Endothelial cell of umbilical vein (primary cell): ENCODE results near the gene DPF3. TPM values are rescaled to one million over a fixed set of nuclear protein-coding genes. Genes with fewer than 3 reads are reported as not detected.

ENCODE experiments used
- BruUV-seq: library from RNA; stranded (reverse); fragments of 400-500 nt; replicated peaks from 2 replicates; lab custom pipeline; 2021; lab: Mats Ljungman, UMichigan
- CTCF ChIA-PET: fragments of 300-600, 350-600 bp; sonication (Branson Sonifier 250); formaldehyde crosslinking; loops from one replicate; lab custom pipeline; 2021; ENCODE audit warnings: antibody characterized with exemption, inconsistent platforms; lab: Charles Lee
- POLR2A ChIA-PET: fragments of 300-600, 350-600 bp; sonication (Branson Sonifier 250); formaldehyde crosslinking; loops from one replicate; lab custom pipeline; 2021; ENCODE audit warnings: antibody characterized with exemption, inconsistent platforms; lab: Charles Lee
- DNase-seq: peaks from one replicate; pipeline ENCODE4 v3.0.0-alpha.2; 2011; ENCODE audit warnings: low read depth, low spot score
- FAIRE-seq: peaks from 2 replicates; lab custom pipeline; 2011; peaks lifted over from hg19 to GRCh38; lab: Jason Lieb, UNC
- H2AFZ ChIP-seq: 2 replicates; pipeline ENCODE4 v1.6.0; 2012; ENCODE audit warnings: low read depth, low read length, control low read depth, inconsistent platforms
- H3K27ac ChIP-seq: 2 replicates; pipeline ENCODE4 v1.5.1; 2011; ENCODE audit warnings: low read depth, mild to moderate bottlenecking, control low read depth, low read length, moderate library complexity; ENCODE audit not compliant: insufficient read depth
- H3K27me3 ChIP-seq, 2 experiments: 2 replicates each; pipeline versions ENCODE4 v1.6.0 to v1.6.1; 2011; ENCODE audit warnings: low read length in 2 of 2, mixed read lengths in 1 of 2; ENCODE audit not compliant: control insufficient read depth in 2 of 2, insufficient read depth in 2 of 2
- H3K36me3 ChIP-seq, 2 experiments: 2 replicates in 1 of 2; 3 replicates in 1 of 2; pipeline ENCODE4 v1.5.1; 2011; ENCODE audit warnings: low read length in 2 of 2, mild to moderate bottlenecking in 1 of 2, moderate library complexity in 1 of 2; ENCODE audit not compliant: control insufficient read depth in 2 of 2, insufficient read depth in 2 of 2; ENCODE audit errors: extremely low read depth in 1 of 2
- H3K4me1 ChIP-seq: 3 replicates; pipeline ENCODE4 v1.5.1; 2011; ENCODE audit warnings: mild to moderate bottlenecking, low read length; ENCODE audit not compliant: control insufficient read depth, insufficient read depth; ENCODE audit errors: extremely low read depth
- H3K4me2 ChIP-seq: 2 replicates; pipeline ENCODE4 v1.6.1; 2011; ENCODE audit warnings: low read length, control low read depth, mixed read lengths; ENCODE audit not compliant: insufficient read depth
- H3K4me3 ChIP-seq, 3 experiments: fragments of 200-600 bp in 1 of 3; sonication (generic), shearing (Covaris generic) in 1 of 3; replicated peaks in 1 of 3; 2 replicates each; pipeline ENCODE4 v1.5.1; 2011 to 2016; ENCODE audit warnings: control low read depth in 3 of 3, low read length in 3 of 3, mild to moderate bottlenecking in 2 of 3, inconsistent platforms in 1 of 3, low read depth in 1 of 3, moderate library complexity in 1 of 3; ENCODE audit not compliant: insufficient read depth in 1 of 3
- H3K79me2 ChIP-seq: 2 replicates; pipeline ENCODE4 v1.6.0; 2012; ENCODE audit warnings: low read length, inconsistent platforms; ENCODE audit not compliant: control insufficient read depth, insufficient read depth
- H3K9ac ChIP-seq: replicated peaks from 2 replicates; pipeline ENCODE3; 2011; ENCODE audit warnings: low read length, control low read depth; ENCODE audit not compliant: insufficient read depth; ENCODE audit errors: extremely low read depth
- H3K9me1 ChIP-seq: replicated peaks from 3 replicates; pipeline ENCODE4 v1.6.0; 2011; ENCODE audit warnings: mild to moderate bottlenecking, low read length; ENCODE audit not compliant: control insufficient read depth, insufficient read depth; ENCODE audit errors: extremely low read depth
- H3K9me3 ChIP-seq: replicated peaks from 2 replicates; pipeline ENCODE4 v1.5.1; 2012; ENCODE audit warnings: low read length, inconsistent platforms; ENCODE audit not compliant: control insufficient read depth, insufficient read depth
- H4K20me1 ChIP-seq: replicated peaks from 2 replicates; pipeline ENCODE3; 2011; ENCODE audit warnings: mild to moderate bottlenecking, low read length; ENCODE audit not compliant: control insufficient read depth, insufficient read depth; ENCODE audit errors: extremely low read depth
- CTCF ChIP-seq, 2 donors: IDR thresholded peaks; 1 replicate in 1 of 2; 2 replicates in 1 of 2; pipeline ENCODE4 v1.5.1; 2011; ENCODE audit warnings: low read length in 2 of 2, mild to moderate bottlenecking in 2 of 2, moderate library complexity in 2 of 2, control low read depth in 1 of 2, inconsistent platforms in 1 of 2, low read depth in 1 of 2; ENCODE audit not compliant: insufficient read depth in 1 of 2; ENCODE audit errors: extremely low read depth in 1 of 2
- EZH2 ChIP-seq: IDR thresholded peaks from 2 replicates; pipeline ENCODE4 v1.6.1; 2012; ENCODE audit warnings: borderline replicate concordance, low read depth, mild to moderate bottlenecking, moderate library complexity, low read length, inconsistent platforms; ENCODE audit not compliant: severe bottlenecking
- FOS ChIP-seq: IDR thresholded peaks from 2 replicates; pipeline ENCODE4 v1.6.1; 2011; ENCODE audit warnings: mild to moderate bottlenecking, low read length, moderate library complexity, borderline replicate concordance; ENCODE audit not compliant: insufficient read depth
- GATA2 ChIP-seq: IDR thresholded peaks from 2 replicates; pipeline ENCODE4 v1.7.0; 2011; ENCODE audit warnings: low read depth, mild to moderate bottlenecking, moderate library complexity, mixed read lengths, low read length; ENCODE audit not compliant: insufficient read length, insufficient read depth
- JUN ChIP-seq: IDR thresholded peaks from 2 replicates; pipeline ENCODE4 v1.6.1; 2011; ENCODE audit warnings: borderline replicate concordance, low read depth; ENCODE audit not compliant: insufficient read length, insufficient read depth
- MYC ChIP-seq: IDR thresholded peaks from one replicate; pipeline ENCODE4 v1.6.1; 2011; ENCODE audit warnings: mild to moderate bottlenecking, low read depth, low read length
- POLR2A ChIP-seq: IDR thresholded peaks from 2 replicates; pipeline ENCODE4 v1.6.1; 2012; ENCODE audit warnings: low read depth, mild to moderate bottlenecking, control low read depth, low read length
- POLR2AphosphoS5 ChIP-seq: IDR thresholded peaks from 2 replicates; pipeline ENCODE4 v1.6.1; 2012; ENCODE audit warnings: low read depth, mild to moderate bottlenecking, control low read depth, low read length, moderate library complexity; ENCODE audit not compliant: insufficient read depth
- dilution Hi-C: fragments of 300-500 bp; cut with MboI; formaldehyde crosslinking; loops from one replicate; pipeline ENCODE4 v1.15.0; 2019; ENCODE audit warnings: low sequenced_read_pairs; ENCODE audit not compliant: extremely low pct_ligation_motif_present
- intact Hi-C: fragments of 100-400 bp; cut with micrococcal nuclease; formaldehyde crosslinking; loops from one replicate; pipeline ENCODE4 v1.10.0; 2022
- polyA plus RNA-seq, 4 experiments: library from polyadenylated mRNA; depleted of rRNA in 3 of 4; stranded (reverse) in 3 of 4; unstranded in 1 of 4; fragments of >200 nt; gene quantifications; 2 replicates each; pipeline versions ENCODE4 v1.2.1 to v1.2.3, GENCODE V29; 2011 to 2012; ENCODE audit warnings: missing spikeins in 1 of 4
- total RNA-seq: library from RNA; stranded (reverse); gene quantifications from 2 replicates; pipeline ENCODE4 v1.2.3, GENCODE V29; 2021
- TF ChIP-seq, protein P1 (sequence below): IDR thresholded peaks from 2 replicates; pipeline ENCODE4 v1.6.1; 2011; ENCODE audit not compliant: insufficient read depth, insufficient read length

DPF3 gene
- total and polyA plus RNA-seq, 2 donors (not counting 3 experiments of a cell fraction or from before 2014, with no cell fraction given): 2.4 to 3.5 TPM

DNA sequence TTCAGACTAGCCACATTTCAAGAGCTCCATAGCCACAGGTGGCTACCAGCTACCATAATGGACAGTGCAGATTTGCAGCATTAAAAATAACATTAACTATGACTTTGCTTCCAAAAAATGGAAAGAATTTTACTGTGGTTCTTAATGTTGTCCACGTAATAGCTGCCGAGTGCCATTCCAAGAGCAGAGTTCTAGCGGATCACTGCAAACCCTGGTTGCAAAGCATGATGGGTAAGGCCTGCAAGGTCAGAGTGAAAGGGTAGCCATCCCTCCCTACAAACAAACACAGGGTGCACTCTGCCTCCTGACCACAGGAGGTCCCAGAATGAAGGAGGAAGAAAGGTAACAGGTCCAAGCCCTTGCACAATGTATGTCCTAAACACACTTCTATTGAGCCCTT is 157.6 kb downstream of the DPF3 start:
- Histone ChIP-seq H3K4me1 (no peaks in the 10 kb centered on the region), H3K27me3 (no peaks in the 10 kb centered on the region), H3K9ac (no peak overlapping the region), H4K20me1 (no peaks in the 10 kb centered on the region), H3K9me3 (no peaks in the 10 kb centered on the region), H3K9me1 (no peaks in the 10 kb centered on the region), H3K27ac (no peak overlapping the region), H3K79me2 (no peaks in the 10 kb centered on the region), H3K36me3 (no peaks in the 10 kb centered on the region), H2AFZ (no peak overlapping the region), H3K4me2 (no peak overlapping the region), H3K4me3 (no peak overlapping the region)
- dilution Hi-C loops: no loop called here
- CTCF ChIA-PET: no interaction called here
- no TSS peak for BruUV-seq
- TF ChIP-seq POLR2AphosphoS5 (no peak), CTCF (IDR thresholded peaks at IDR 0.05; ENCODE audit: extremely low read depth in 1 of 2, insufficient read depth in 1 of 2, low read depth in 1 of 2, low read length in 2 of 2) (no peak)
- intact Hi-C loops: loop anchor here (10.0 kb wide), 1 partner anchor 222 kb away; no protein-coding TSS in a partner anchor
- POLR2A ChIA-PET: interaction anchor here (0.7 kb wide), 1 partner anchor 115 kb away, joined by 3 read pairs; no protein-coding TSS in a partner anchor
- DNase-seq (no peak), FAIRE-seq (no peak)

DNA sequence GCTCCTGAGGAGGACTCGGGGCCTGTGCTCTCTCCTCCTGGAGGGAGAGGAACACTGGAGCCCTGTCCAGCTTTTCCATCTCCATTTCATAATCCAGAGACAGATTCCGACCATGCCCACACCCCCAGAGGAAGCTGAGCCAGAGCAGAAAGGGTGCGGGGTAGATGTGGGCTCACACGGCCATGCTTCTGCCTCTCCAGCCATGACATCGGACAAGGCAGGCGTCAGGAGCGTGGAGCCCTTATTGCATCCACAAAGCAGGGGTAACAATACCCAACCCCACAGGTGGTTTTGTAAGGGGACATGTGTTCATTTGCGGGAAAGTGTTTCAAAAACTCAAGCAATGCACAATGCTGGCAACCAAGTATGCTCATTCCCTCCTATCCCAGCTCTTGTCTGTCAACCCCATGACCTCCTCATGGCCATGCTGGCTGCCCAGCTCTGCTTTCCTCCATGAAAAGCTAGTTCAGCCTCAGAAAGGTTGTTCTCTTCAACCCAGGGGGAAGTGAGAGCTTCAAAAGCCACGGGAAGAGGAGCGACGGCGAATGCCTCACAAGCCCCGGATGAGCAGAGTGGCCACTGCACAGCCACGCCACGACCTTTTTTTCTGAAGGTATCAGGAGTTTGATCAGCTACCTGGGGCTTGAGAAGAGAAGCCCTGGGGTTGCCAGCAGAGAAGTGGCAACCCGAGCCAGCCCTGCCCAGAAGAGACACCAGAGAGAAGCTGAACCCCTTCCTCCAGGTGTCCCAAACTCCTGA is 161.7 kb downstream of the DPF3 start:
- H3K79me2 ChIP-seq: no peaks in the 10 kb centered on the region
- H3K9me3 ChIP-seq: no peaks in the 10 kb centered on the region
- H3K4me2 ChIP-seq: no peak overlapping the region
- DNase-seq: no peak
- intact Hi-C loops: loop anchor here (10.0 kb wide), 1 partner anchor 217 kb away; no protein-coding TSS in a partner anchor
- ChIA-PET POLR2A (no interaction called here), CTCF (no interaction called here)
- TF ChIP-seq, protein P1, sequence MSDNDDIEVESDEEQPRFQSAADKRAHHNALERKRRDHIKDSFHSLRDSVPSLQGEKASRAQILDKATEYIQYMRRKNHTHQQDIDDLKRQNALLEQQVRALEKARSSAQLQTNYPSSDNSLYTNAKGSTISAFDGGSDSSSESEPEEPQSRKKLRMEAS: no peak
- TF ChIP-seq JUN (no peak), EZH2 (no peak), GATA2 (no peak), MYC (no peak), POLR2AphosphoS5 (no peak), CTCF (IDR thresholded peaks at IDR 0.05; ENCODE audit: extremely low read depth in 1 of 2, insufficient read depth in 1 of 2, low read depth in 1 of 2, low read length in 2 of 2) (no peak), POLR2A (no peak), FOS (no peak)
- BruUV-seq: no TSS peak
- FAIRE-seq: no peak
- no peaks in the 10 kb centered on the region for H3K9me1 ChIP-seq
- no peak overlapping the region for H2AFZ ChIP-seq
- no peaks in the 10 kb centered on the region for H3K4me1 ChIP-seq
- H3K36me3 ChIP-seq: no peaks in the 10 kb centered on the region
- H3K27me3 ChIP-seq: no peaks in the 10 kb centered on the region
- no peak overlapping the region for H3K9ac ChIP-seq
- H3K27ac ChIP-seq: no peak overlapping the region
- dilution Hi-C loops: no loop called here
- H4K20me1 ChIP-seq: no peaks in the 10 kb centered on the region
- no peak overlapping the region for H3K4me3 ChIP-seq
